VCaP (cell line): Measurements from ENCODE around the gene S100A7.

ENCODE experiments used
- H3K27ac ChIP-seq: fragments of 450-650 bp; 2 replicates; pipeline ENCODE4 v1.5.1; 2017
- TF ChIP-seq, protein P1 (sequence below): fragments of 450-650 bp; conservative IDR thresholded peaks from 2 replicates; pipeline ENCODE4 v1.5.1; 2017; ENCODE audit warnings: mild to moderate bottlenecking, moderate library complexity

The S100A7 gene

GRCh38 chr1:153460551-153460950 is at the start of gene S100A7:
S100A7 (minus strand) TSS chr1:153460651; CDS start chr1:153459013, 1,638 bp downstream.
- TF ChIP-seq, protein P1, sequence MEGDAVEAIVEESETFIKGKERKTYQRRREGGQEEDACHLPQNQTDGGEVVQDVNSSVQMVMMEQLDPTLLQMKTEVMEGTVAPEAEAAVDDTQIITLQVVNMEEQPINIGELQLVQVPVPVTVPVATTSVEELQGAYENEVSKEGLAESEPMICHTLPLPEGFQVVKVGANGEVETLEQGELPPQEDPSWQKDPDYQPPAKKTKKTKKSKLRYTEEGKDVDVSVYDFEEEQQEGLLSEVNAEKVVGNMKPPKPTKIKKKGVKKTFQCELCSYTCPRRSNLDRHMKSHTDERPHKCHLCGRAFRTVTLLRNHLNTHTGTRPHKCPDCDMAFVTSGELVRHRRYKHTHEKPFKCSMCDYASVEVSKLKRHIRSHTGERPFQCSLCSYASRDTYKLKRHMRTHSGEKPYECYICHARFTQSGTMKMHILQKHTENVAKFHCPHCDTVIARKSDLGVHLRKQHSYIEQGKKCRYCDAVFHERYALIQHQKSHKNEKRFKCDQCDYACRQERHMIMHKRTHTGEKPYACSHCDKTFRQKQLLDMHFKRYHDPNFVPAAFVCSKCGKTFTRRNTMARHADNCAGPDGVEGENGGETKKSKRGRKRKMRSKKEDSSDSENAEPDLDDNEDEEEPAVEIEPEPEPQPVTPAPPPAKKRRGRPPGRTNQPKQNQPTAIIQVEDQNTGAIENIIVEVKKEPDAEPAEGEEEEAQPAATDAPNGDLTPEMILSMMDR: no peak
- H3K27ac ChIP-seq: no peak within 1 kb of the TSS

DNA sequence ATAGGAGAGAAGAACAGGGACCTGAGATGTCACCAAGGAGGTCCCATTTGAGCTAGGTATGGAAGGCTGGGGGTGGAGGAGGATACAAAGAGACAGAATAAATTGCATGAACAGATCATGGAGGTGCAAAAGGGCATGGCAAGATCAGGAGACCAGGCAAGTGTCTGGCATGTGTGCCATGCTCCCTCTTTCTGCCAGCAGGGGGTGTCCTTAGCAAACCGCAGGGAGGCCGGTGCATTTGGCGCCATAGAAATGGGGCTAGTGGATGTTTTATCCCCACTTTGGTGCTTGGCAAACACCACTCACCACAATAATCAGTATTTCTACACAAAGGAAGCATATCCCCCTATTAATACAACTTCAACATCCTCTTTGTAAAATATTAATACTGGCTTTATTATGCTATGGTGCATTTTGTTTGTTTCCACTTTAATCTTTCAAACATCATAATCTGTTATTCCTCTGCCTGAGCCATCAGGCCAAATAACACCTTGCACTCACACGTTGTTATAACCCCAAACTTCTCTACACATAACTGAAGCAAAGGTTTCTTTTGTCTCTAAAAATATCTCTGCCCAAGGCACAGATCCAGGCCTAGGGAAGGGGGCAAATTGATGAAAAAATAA is 49.4 kb upstream of the S100A7 start:
- H3K27ac ChIP-seq: no peak overlapping the region
- TF ChIP-seq, protein P1: peak; percentile 73

- no peak overlapping the region for H3K27ac ChIP-seq
- TF ChIP-seq, protein P1: no peak
These were observed 48.6 kb upstream of the S100A7 start for GRCh38 chr1:153509036-153509435.

- TF ChIP-seq, protein P1: no peak
- H3K27ac ChIP-seq: no peak overlapping the region
These were observed 47.6 kb upstream of the S100A7 start for GRCh38 chr1:153507926-153508583.

DNA sequence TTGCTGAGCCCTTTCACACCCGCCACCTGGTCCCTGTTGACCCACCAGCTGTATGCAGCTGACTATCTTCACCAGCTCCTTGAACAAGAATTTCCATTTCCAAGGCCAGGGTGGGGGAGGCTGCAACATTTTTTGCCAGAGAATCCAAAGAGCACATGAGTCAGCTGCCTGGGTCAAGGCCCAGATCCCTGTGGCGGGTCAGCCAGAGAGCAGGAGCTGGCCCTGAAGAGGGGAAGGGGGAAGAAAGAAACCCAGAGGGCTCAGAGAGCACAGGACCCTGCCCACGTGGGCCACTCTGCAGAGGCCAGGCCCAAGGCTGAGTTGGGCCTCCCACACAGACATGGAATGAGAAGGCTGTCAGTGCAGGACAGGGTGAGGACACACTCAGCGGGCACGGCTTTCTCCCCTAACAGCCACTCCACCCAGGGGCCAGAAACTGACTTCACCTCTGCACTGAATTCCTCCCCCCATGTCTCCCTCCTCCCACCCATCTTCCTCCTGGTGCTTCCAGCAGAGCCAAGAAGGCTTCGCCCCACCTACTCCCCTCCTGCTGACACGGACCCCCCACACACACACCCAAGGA is 46.5 kb upstream of the S100A7 start:
- TF ChIP-seq, protein P1: no peak
- H3K27ac ChIP-seq: no peak overlapping the region

- H3K27ac ChIP-seq: no peak overlapping the region
These were observed 45.9 kb upstream of the S100A7 start for GRCh38 chr1:153506386-153506785.

DNA sequence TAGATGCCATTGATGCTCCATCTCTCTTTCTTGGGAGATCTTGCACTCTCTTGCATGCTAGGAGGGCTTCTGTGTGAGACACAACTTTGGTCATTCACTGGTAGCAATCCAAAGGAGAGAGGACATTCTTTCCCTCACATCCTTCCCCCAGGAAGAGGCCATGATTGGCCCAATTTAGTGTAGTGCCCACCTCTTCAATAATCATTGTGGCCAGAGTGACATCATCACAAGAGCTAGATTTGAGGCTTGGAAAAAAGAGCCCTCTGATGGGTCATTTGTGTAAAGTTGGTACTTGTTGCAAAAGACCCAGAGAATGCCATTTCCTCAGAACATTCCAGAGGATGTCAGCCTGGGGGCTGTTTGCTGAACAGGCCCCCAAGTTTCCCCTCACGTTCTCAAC is 45.1 kb upstream of the S100A7 start:
- no peak overlapping the region for H3K27ac ChIP-seq
- TF ChIP-seq, protein P1: no peak

More at GRCh38 chr1:153506386-153506785, 45.9 kb upstream of the S100A7 start:
- TF ChIP-seq, protein P1: no peak
